SU-DHL-6 (cell line): ENCODE data around the gene PLAAT4.

Experiments
- H2AFZ ChIP-seq: fragments of 200-600 bp; sonication (generic); 2 replicates; pipeline ENCODE4 v1.6.1; 2014; ENCODE audit warnings: low read depth, mild to moderate bottlenecking, moderate library complexity, mixed read lengths, antibody characterized with exemption, low read length; ENCODE audit not compliant: severe bottlenecking
- H3F3A ChIP-seq: fragments of 200-600 bp; shearing (Covaris generic); 2 replicates; pipeline ENCODE4 v1.6.0; 2016; ENCODE audit warnings: antibody characterized with exemption, mild to moderate bottlenecking; ENCODE audit not compliant: insufficient read depth
- H3K27ac ChIP-seq: fragments of 200-600 bp; sonication (generic); 2 replicates; pipeline ENCODE4 v1.5.1; 2016; ENCODE audit warnings: low read depth, mild to moderate bottlenecking, low read length, moderate library complexity, mixed read lengths
- H3K27me3 ChIP-seq: fragments of 200-600 bp; sonication (generic), shearing (Covaris generic); 2 replicates; pipeline ENCODE4 v1.6.0; 2014; ENCODE audit warnings: mild to moderate bottlenecking, low read length
- H3K36me3 ChIP-seq: fragments of 200-600 bp; sonication (generic); 2 replicates; pipeline ENCODE4 v1.6.1; 2014; ENCODE audit warnings: mild to moderate bottlenecking, low read length, mixed read lengths
- H3K4me2 ChIP-seq: fragments of 300-600, 200-600 bp; shearing (Covaris generic), sonication (generic); 2 replicates; pipeline ENCODE4 v1.6.0; 2014; ENCODE audit warnings: low read length, low read depth, mild to moderate bottlenecking; ENCODE audit not compliant: poor library complexity, severe bottlenecking
- H3K4me3 ChIP-seq: fragments of 200-600 bp; sonication (generic); 2 replicates; pipeline ENCODE4 v1.5.1; 2014; ENCODE audit warnings: antibody characterized with exemption, low read length, mild to moderate bottlenecking, mixed read lengths; ENCODE audit not compliant: insufficient read depth, poor library complexity, severe bottlenecking
- H3K79me2 ChIP-seq: fragments of 200-600 bp; sonication (generic); 2 replicates; pipeline ENCODE4 v1.6.1; 2014; ENCODE audit warnings: mild to moderate bottlenecking, low read length, moderate library complexity; ENCODE audit not compliant: insufficient read depth
- H3K9ac ChIP-seq: fragments of 200-600 bp; sonication (generic); 2 replicates; pipeline ENCODE4 v1.7.0; 2014; ENCODE audit warnings: mild to moderate bottlenecking, low read length
- H3K9me2 ChIP-seq: fragments of 200-600 bp; sonication (generic); replicated peaks from 2 replicates; pipeline ENCODE4 v1.6.1; 2014; ENCODE audit warnings: low read length; ENCODE audit not compliant: insufficient read depth
- H3K9me3 ChIP-seq: fragments of 200-600 bp; sonication (generic); 2 replicates; pipeline ENCODE4 v1.6.1; 2014; ENCODE audit warnings: low read length, mixed read lengths; ENCODE audit not compliant: insufficient read depth
- H4K20me1 ChIP-seq: fragments of 200-600 bp; sonication (generic); 2 replicates; pipeline ENCODE4 v1.6.1; 2014; ENCODE audit warnings: low read depth, mild to moderate bottlenecking, antibody characterized with exemption, low read length, moderate library complexity, mixed read lengths
- EZH2phosphoT487 ChIP-seq: fragments of 200-600 bp; sonication (generic), shearing (Covaris generic); conservative IDR thresholded peaks from 2 replicates; pipeline ENCODE4 v1.6.1; 2018; ENCODE audit warnings: mild to moderate bottlenecking, antibody characterized with exemption, low read length, moderate library complexity, mixed read lengths
- TF ChIP-seq, protein P1 (sequence below): fragments of 200-600 bp; sonication (generic); IDR thresholded peaks from one replicate; pipeline ENCODE4 v1.5.1; 2017; ENCODE audit warnings: antibody characterized with exemption, mild to moderate bottlenecking, low read length, moderate library complexity; ENCODE audit not compliant: insufficient read depth, poor library complexity, severe bottlenecking

PLAAT4 gene

GRCh38 chr11:63590024-63590788, 53.6 kb downstream of the PLAAT4 start:
- no peak for TF ChIP-seq EZH2phosphoT487
- TF ChIP-seq, protein P1, sequence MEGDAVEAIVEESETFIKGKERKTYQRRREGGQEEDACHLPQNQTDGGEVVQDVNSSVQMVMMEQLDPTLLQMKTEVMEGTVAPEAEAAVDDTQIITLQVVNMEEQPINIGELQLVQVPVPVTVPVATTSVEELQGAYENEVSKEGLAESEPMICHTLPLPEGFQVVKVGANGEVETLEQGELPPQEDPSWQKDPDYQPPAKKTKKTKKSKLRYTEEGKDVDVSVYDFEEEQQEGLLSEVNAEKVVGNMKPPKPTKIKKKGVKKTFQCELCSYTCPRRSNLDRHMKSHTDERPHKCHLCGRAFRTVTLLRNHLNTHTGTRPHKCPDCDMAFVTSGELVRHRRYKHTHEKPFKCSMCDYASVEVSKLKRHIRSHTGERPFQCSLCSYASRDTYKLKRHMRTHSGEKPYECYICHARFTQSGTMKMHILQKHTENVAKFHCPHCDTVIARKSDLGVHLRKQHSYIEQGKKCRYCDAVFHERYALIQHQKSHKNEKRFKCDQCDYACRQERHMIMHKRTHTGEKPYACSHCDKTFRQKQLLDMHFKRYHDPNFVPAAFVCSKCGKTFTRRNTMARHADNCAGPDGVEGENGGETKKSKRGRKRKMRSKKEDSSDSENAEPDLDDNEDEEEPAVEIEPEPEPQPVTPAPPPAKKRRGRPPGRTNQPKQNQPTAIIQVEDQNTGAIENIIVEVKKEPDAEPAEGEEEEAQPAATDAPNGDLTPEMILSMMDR, result no peak
- H4K20me1 ChIP-seq, result no peaks in the 10 kb centered on the region
- no peak overlapping the region for H3K4me2 ChIP-seq
- H3K9ac ChIP-seq, result no peak overlapping the region
- H3K9me2 ChIP-seq, result no peaks in the 10 kb centered on the region
- H3K36me3 ChIP-seq, result no peaks in the 10 kb centered on the region
- H3K4me3 ChIP-seq, result no peak overlapping the region
- H3K79me2 ChIP-seq, result no peaks in the 10 kb centered on the region
- H3K9me3 ChIP-seq, result no peaks in the 10 kb centered on the region
- H3K27ac ChIP-seq, result no peak overlapping the region
- no peaks in the 10 kb centered on the region for H3F3A ChIP-seq
- no peak overlapping the region for H2AFZ ChIP-seq
- no peaks in the 10 kb centered on the region for H3K27me3 ChIP-seq

- H3K9ac ChIP-seq, result no peak overlapping the region
- H3K4me2 ChIP-seq, result no peak overlapping the region
- TF ChIP-seq EZH2phosphoT487, result no peak
- TF ChIP-seq, protein P1, result peak; percentile 80
- H3F3A ChIP-seq, result no peaks in the 10 kb centered on the region
- H3K27ac ChIP-seq, result no peak overlapping the region
- H3K4me3 ChIP-seq, result no peak overlapping the region
- H3K27me3 ChIP-seq, result no peaks in the 10 kb centered on the region
- no peaks in the 10 kb centered on the region for H3K36me3 ChIP-seq
- no peaks in the 10 kb centered on the region for H4K20me1 ChIP-seq
- H3K79me2 ChIP-seq, result no peaks in the 10 kb centered on the region
- no peaks in the 10 kb centered on the region for H3K9me3 ChIP-seq
- no peaks in the 10 kb centered on the region for H3K9me2 ChIP-seq
- H2AFZ ChIP-seq, result no peak overlapping the region
These were observed 56.4 kb downstream of the PLAAT4 start for GRCh38 chr11:63592975-63593395.

GRCh38 chr11:63595296-63595695, 58.7 kb downstream of the PLAAT4 start:
- Histone ChIP-seq H2AFZ (no peak overlapping the region), H3K36me3 (no peaks in the 10 kb centered on the region), H3K27me3 (no peaks in the 10 kb centered on the region), H3K9me3 (no peaks in the 10 kb centered on the region), H3K79me2 (no peaks in the 10 kb centered on the region), H3K4me2 (no peak overlapping the region), H3K4me3 (no peak overlapping the region), H3K9me2 (no peaks in the 10 kb centered on the region), H3F3A (no peaks in the 10 kb centered on the region), H4K20me1 (no peaks in the 10 kb centered on the region), H3K9ac (no peak overlapping the region), H3K27ac (no peak overlapping the region)
- TF ChIP-seq, protein P1, result no peak
- TF ChIP-seq EZH2phosphoT487, result no peak
